OCI-LY1 (cell line): ENCODE data around the gene RNASEH2C.
"Not testable (repeated sequence)": the region's sequence is repeated elsewhere in the genome, so short reads cannot be mapped to it uniquely, and the experiment has no call there.

Experiments used
- EZH2 ChIP-seq: fragments of 200-600 bp; sonication (generic), shearing (Covaris generic); IDR thresholded peaks from 2 replicates; pipeline ENCODE4 v1.8.0; 2017; ENCODE audit warnings: borderline replicate concordance, mixed run types, mild to moderate bottlenecking, antibody characterized with exemption, low read length, moderate library complexity, mixed read lengths
- TF ChIP-seq, protein P1 (sequence below): fragments of 200-600 bp; sonication (generic), shearing (Covaris generic); IDR thresholded peaks from 2 replicates; pipeline ENCODE4 v1.5.1; 2017; ENCODE audit warnings: mild to moderate bottlenecking, antibody characterized with exemption, low read length, moderate library complexity, mixed read lengths

DNA sequence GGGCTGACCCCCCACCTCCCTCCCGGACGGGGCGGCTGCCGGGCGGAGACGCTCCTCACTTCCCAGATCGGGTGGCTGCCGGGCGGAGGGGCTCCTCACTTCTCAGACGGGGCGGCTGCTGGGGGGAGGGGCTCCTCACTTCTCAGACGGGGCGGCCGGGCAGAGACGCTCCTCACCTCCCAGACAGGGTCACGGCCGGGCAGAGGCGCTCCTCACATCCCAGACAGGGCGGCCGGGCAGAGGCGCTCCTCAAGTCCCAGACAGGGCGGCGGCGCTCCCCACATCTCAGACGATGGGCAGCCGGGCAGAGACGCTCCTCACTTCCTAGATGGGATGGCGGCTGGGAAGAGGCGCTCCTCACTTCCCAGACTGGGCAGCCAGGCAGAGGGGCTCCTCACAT is 42.2 kb upstream of the RNASEH2C start:
- TF ChIP-seq EZH2: not testable (repeated sequence)
- TF ChIP-seq, protein P1, sequence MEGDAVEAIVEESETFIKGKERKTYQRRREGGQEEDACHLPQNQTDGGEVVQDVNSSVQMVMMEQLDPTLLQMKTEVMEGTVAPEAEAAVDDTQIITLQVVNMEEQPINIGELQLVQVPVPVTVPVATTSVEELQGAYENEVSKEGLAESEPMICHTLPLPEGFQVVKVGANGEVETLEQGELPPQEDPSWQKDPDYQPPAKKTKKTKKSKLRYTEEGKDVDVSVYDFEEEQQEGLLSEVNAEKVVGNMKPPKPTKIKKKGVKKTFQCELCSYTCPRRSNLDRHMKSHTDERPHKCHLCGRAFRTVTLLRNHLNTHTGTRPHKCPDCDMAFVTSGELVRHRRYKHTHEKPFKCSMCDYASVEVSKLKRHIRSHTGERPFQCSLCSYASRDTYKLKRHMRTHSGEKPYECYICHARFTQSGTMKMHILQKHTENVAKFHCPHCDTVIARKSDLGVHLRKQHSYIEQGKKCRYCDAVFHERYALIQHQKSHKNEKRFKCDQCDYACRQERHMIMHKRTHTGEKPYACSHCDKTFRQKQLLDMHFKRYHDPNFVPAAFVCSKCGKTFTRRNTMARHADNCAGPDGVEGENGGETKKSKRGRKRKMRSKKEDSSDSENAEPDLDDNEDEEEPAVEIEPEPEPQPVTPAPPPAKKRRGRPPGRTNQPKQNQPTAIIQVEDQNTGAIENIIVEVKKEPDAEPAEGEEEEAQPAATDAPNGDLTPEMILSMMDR: not testable (repeated sequence)
